MM.1S (cell line): ENCODE measurements around the gene SNAPC4.

Experiments
- CTCF ChIP-seq: fragments of 300-600 bp; sonication (generic); IDR thresholded peaks from 2 replicates; pipeline ENCODE4 v1.5.1; 2016; ENCODE audit warnings: antibody characterized with exemption, low read length, mixed read lengths
- EZH2 ChIP-seq: fragments of 300-600 bp; sonication (generic); optimal IDR thresholded peaks from 2 replicates; pipeline ENCODE3; 2017; ENCODE audit warnings: low read depth, mild to moderate bottlenecking, antibody characterized with exemption, low read length, mixed read lengths
- EZH2phosphoT487 ChIP-seq: fragments of 300-600 bp; sonication (generic); IDR thresholded peaks from 2 replicates; pipeline ENCODE4 v1.6.1; 2018; ENCODE audit warnings: antibody characterized with exemption, low read length

- TF ChIP-seq CTCF = no peak
- TF ChIP-seq EZH2 = no peak
- TF ChIP-seq EZH2phosphoT487 = no peak
These were observed 25.8 kb downstream of the SNAPC4 start for GRCh38 chr9:136374183-136374575.
